Measurements from ENCODE around the gene RBM10. TPM values are rescaled to one million over a fixed set of nuclear protein-coding genes. Genes with fewer than 3 reads are reported as not detected.

Gene RBM10
- total RNA-seq, 4 donors from 2014 or later = 27.3 to 46.2 (median 33.7) TPM

DNA sequence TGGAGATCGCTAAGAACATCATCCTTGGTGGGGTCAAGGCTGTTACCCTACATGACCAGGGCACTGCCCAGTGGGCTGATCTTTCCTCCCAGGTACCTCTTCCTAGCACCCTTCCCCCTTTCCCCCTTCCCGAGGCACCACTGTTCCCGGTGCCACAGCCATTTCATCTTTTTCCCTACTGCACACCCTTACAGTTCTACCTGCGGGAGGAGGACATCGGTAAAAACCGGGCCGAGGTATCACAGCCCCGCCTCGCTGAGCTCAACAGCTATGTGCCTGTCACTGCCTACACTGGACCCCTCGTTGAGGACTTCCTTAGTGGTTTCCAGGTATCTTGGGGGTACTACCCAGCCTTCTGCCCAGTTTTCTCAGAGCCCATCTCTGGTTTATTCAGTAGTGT, 54.3 kb downstream of the RBM10 start:
- TF ChIP-seq, protein P1, sequence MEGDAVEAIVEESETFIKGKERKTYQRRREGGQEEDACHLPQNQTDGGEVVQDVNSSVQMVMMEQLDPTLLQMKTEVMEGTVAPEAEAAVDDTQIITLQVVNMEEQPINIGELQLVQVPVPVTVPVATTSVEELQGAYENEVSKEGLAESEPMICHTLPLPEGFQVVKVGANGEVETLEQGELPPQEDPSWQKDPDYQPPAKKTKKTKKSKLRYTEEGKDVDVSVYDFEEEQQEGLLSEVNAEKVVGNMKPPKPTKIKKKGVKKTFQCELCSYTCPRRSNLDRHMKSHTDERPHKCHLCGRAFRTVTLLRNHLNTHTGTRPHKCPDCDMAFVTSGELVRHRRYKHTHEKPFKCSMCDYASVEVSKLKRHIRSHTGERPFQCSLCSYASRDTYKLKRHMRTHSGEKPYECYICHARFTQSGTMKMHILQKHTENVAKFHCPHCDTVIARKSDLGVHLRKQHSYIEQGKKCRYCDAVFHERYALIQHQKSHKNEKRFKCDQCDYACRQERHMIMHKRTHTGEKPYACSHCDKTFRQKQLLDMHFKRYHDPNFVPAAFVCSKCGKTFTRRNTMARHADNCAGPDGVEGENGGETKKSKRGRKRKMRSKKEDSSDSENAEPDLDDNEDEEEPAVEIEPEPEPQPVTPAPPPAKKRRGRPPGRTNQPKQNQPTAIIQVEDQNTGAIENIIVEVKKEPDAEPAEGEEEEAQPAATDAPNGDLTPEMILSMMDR (IDR thresholded peaks at IDR 0.05) = no peak
- TF ChIP-seq POLR2A (IDR thresholded peaks at IDR 0.05) = no peak
- 90 to 100% methylated on average over 2 to 10 of the region's 10 CpGs for WGBS, 2 donors

DNA sequence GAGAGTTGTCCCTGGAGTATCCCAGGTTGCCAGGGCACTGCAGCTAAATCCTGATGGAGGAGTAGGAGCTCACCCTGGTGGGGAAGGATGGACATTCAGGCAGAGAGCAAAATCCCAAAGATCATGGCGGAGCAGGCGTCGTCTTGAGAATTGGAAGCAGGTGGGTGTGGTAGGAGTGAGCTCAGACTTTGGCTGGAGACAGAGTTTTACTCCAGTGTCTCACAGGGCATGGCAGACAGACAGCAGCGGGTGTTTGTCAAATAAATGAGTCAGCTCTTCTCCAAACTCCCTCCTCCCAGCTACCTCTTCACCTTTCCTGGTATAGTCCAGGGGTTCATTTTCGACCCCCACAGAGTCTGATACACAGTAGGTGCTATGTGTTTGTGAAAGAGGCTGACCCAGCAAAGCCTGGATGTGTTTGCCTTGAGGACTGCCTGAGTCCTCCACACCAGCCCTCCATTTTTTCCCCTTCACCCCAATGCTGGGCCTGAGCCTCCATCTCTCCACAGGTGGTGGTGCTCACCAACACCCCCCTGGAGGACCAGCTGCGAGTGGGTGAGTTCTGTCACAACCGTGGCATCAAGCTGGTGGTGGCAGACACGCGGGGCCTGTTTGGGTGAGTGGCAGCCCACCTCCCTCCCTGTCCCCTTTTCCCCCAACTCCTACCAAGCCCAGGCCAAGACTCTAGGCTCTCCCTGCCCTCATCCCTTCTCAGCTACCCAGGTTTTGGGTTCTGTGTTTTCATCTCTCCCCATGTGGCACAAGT, 55.5 kb downstream of the RBM10 start:
- no peaks in the 10 kb centered on the region for H3K9me3 ChIP-seq
- WGBS, 2 donors = 68 to 86% methylated on average over 6 to 9 of the region's 9 CpGs
- no peak for TF ChIP-seq POLR2A (IDR thresholded peaks at IDR 0.05)
- TF ChIP-seq, protein P1 (IDR thresholded peaks at IDR 0.05) = peak in 3 of 5 experiments; percentile 23 to 32 (median 26)
- peak; percentile 24 to 31 for DNase-seq (ENCODE audit: low spot score in 2 of 2)
- H3K4me1 ChIP-seq = peaks cover 0 to 32% (median 15%) of the 10 kb centered on the region in 4 donors
- H3K36me3 ChIP-seq = peaks cover 5 to 71% (median 18%) of the 10 kb centered on the region in 3 donors
- H3K27me3 ChIP-seq = no peaks in the 10 kb centered on the region
- peak overlapping the region in 3 of 4 donors; percentile 8 to 79 (median 36) for H3K27ac ChIP-seq
- H3K4me3 ChIP-seq = no peak overlapping the region

More for the DNA sequence above, 54.3 kb downstream of the RBM10 start:
- no peaks in the 10 kb centered on the region for H3K27me3 ChIP-seq
- H3K27ac ChIP-seq = peak overlapping the region in 1 of 4 donors; percentile 50
- no peak for DNase-seq (ENCODE audit: low spot score in 2 of 2)
- no peak overlapping the region for H3K4me3 ChIP-seq
- H3K36me3 ChIP-seq = peaks cover 5 to 60% (median 18%) of the 10 kb centered on the region in 3 donors
- no peaks in the 10 kb centered on the region for H3K9me3 ChIP-seq
- H3K4me1 ChIP-seq = peaks cover 0 to 43% (median 19%) of the 10 kb centered on the region in 4 donors

DNA sequence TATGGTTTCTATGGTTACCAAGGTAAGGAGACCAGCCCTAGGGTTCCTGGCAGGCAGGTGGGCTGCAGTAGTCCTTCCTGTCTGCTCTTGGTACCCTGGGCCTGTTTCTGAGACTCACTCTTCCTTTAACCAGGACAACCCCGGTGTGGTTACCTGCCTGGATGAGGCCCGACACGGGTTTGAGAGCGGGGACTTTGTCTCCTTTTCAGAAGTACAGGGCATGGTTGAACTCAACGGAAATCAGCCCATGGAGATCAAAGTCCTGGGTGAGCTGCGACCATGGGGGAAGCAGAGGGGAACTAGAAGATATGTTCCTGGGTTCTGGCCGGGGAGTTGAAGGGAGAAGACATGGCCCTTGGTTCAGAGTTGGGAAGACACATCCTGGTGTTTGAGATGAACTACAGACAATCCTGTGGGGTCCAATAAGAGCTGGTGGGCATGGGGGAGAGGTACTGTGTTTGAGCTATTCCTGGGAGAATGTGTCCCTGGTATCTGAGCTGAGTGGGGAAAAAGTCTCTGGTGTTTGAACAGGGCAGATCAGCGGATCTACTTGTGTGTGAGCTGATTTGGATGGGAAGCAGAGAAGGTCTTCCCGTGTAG, 56.4 kb downstream of the RBM10 start:
- peak overlapping the region in 3 of 4 donors; percentile 8 to 79 (median 36) for H3K27ac ChIP-seq
- WGBS, 2 donors = 83 to 94% methylated on average over 8 of the region's 9 CpGs
- H3K36me3 ChIP-seq = peaks cover 5 to 79% (median 18%) of the 10 kb centered on the region in 3 donors

DNA sequence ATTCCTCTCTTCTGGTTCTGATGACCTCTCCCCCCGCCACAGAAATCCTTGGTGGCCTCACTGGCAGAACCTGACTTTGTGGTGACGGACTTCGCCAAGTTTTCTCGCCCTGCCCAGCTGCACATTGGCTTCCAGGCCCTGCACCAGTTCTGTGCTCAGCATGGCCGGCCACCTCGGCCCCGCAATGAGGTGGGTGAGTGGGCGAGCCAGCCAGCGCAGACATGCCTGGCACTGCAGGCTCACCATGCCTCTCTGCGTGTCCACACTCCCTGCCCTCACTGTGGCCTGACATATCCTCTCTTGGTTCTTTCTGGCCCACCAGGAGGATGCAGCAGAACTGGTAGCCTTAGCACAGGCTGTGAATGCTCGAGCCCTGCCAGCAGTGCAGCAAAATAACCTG, 57.3 kb downstream of the RBM10 start:
- Histone ChIP-seq H3K4me1 (peaks cover 0 to 14% (median 2%) of the 10 kb centered on the region in 4 donors), H3K27ac (no peak overlapping the region), H3K4me3 (no peak overlapping the region), H3K9me3 (no peaks in the 10 kb centered on the region), H3K27me3 (no peaks in the 10 kb centered on the region), H3K36me3 (peaks cover 5 to 87% (median 18%) of the 10 kb centered on the region in 3 donors)
- TF ChIP-seq POLR2A (IDR thresholded peaks at IDR 0.05) (no peak), EP300 (IDR thresholded peaks at IDR 0.05) (no peak)
- TF ChIP-seq, protein P1 (IDR thresholded peaks at IDR 0.05) = no peak
- no peak for DNase-seq (ENCODE audit: low spot score in 2 of 2)
- WGBS, 2 donors = 89 to 93% methylated on average over 2 to 10 of the region's 11 CpGs

More for the DNA sequence above, 56.4 kb downstream of the RBM10 start:
- DNase-seq (ENCODE audit: low spot score in 2 of 2) = no peak
- Histone ChIP-seq H3K4me1 (peaks cover 0 to 23% (median 6%) of the 10 kb centered on the region in 4 donors), H3K27me3 (no peaks in the 10 kb centered on the region), H3K4me3 (no peak overlapping the region), H3K9me3 (no peaks in the 10 kb centered on the region)
- no peak for TF ChIP-seq EP300 (IDR thresholded peaks at IDR 0.05)
- TF ChIP-seq POLR2A (IDR thresholded peaks at IDR 0.05) = no peak
- TF ChIP-seq, protein P1 (IDR thresholded peaks at IDR 0.05) = no peak

DNA sequence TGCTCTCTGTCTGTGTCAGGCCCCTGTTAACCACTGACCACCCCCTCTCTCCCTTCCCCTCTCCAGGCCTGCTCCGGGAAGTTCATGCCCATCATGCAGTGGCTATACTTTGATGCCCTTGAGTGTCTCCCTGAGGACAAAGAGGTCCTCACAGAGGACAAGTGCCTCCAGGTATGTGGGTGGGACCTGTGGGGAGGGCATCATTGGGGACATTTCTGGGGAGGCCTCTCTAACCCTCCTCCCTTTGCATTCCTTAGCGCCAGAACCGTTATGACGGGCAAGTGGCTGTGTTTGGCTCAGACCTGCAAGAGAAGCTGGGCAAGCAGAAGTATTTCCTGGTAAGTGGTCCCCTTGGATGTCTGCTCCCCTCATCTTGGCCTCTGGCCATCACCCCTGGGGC, 57.9 kb downstream of the RBM10 start:
- no peaks in the 10 kb centered on the region for H3K9me3 ChIP-seq
- no peak for DNase-seq (ENCODE audit: low spot score in 2 of 2)

More for the DNA sequence above, 57.9 kb downstream of the RBM10 start:
- Histone ChIP-seq H3K27ac (no peak overlapping the region), H3K27me3 (no peaks in the 10 kb centered on the region), H3K4me1 (peaks cover 0 to 9% (median 2%) of the 10 kb centered on the region in 4 donors), H3K4me3 (no peak overlapping the region), H3K36me3 (peaks cover 5 to 92% (median 18%) of the 10 kb centered on the region in 3 donors)
- TF ChIP-seq, protein P1 (IDR thresholded peaks at IDR 0.05) = no peak
- TF ChIP-seq POLR2A (IDR thresholded peaks at IDR 0.05) (no peak), EP300 (IDR thresholded peaks at IDR 0.05) (no peak)
- WGBS, 2 donors = 71 to 90% methylated on average over 4 of the region's 4 CpGs
